GM11168 (cell line): Measurements from ENCODE around the gene ARMH3.

ENCODE experiments used
- in situ Hi-C: fragments of 300-500 bp; cut with MboI; formaldehyde crosslinking; loops from one replicate; pipeline ENCODE4 v1.12.0; 2022; ENCODE audit warnings: low sequenced_read_pairs; ENCODE audit not compliant: unreplicated experiment

Gene ARMH3

GRCh38 chr10:101879456-101880231 is 176.3 kb downstream of the ARMH3 start:
- in situ Hi-C loops, result loop anchor here (5.0 kb wide), 1 partner anchor 133 kb away; no protein-coding TSS in a partner anchor

GRCh38 chr10:101878869-101879268 is 177.1 kb downstream of the ARMH3 start:
- in situ Hi-C loops, result no loop called here

- in situ Hi-C loops, result no loop called here
These were observed 180.8 kb downstream of the ARMH3 start for GRCh38 chr10:101875068-101875688.

GRCh38 chr10:101874252-101874651 is 181.7 kb downstream of the ARMH3 start:
- in situ Hi-C loops, result no loop called here

GRCh38 chr10:101867931-101868330 is 188.0 kb downstream of the ARMH3 start:
- in situ Hi-C loops, result no loop called here

- in situ Hi-C loops, result no loop called here
These were observed 196.4 kb downstream of the ARMH3 start for GRCh38 chr10:101859530-101859929.

GRCh38 chr10:101858723-101859500 is 197.1 kb downstream of the ARMH3 start:
- in situ Hi-C loops, result no loop called here

GRCh38 chr10:101857802-101858476 is 198.0 kb downstream of the ARMH3 start:
- in situ Hi-C loops, result no loop called here

- in situ Hi-C loops, result no loop called here
These were observed 199.3 kb downstream of the ARMH3 start for GRCh38 chr10:101856626-101857025.

GRCh38 chr10:101851411-101852116 is 204.4 kb downstream of the ARMH3 start:
- in situ Hi-C loops, result no loop called here

- in situ Hi-C loops, result no loop called here
These were observed 205.2 kb downstream of the ARMH3 start for GRCh38 chr10:101850749-101851148.

GRCh38 chr10:101848894-101849351 is 207.1 kb downstream of the ARMH3 start:
- in situ Hi-C loops, result no loop called here

- in situ Hi-C loops, result no loop called here
These were observed 207.6 kb downstream of the ARMH3 start for GRCh38 chr10:101848408-101848807.

GRCh38 chr10:101845893-101846292 is 210.1 kb downstream of the ARMH3 start:
- in situ Hi-C loops, result no loop called here

GRCh38 chr10:101843032-101844021 is 212.6 kb downstream of the ARMH3 start, which contains the start of gene KCNIP2:
Gene KCNIP2 (minus strand): TSS chr10:101843800. CDS start chr10:101843568, 232 bp downstream.
- in situ Hi-C loops, result no loop called here

GRCh38 chr10:101841826-101842225 is 214.1 kb downstream of the ARMH3 start:
- in situ Hi-C loops, result no loop called here

- in situ Hi-C loops, result no loop called here
These were observed 215.1 kb downstream of the ARMH3 start for GRCh38 chr10:101840741-101841453.
